Measurements from ENCODE around the gene RAB3GAP2.
"Not testable (repeated sequence)": the region's sequence is repeated elsewhere in the genome, so short reads cannot be mapped to it uniquely, and the experiment has no call there.

Gene RAB3GAP2

GRCh38 chr1:220217383-220217988 lies 54.8 kb downstream of the RAB3GAP2 start:
- Histone ChIP-seq H3K9me3 (ENCODE audit: low read depth, low read length) (no peaks in the 10 kb centered on the region), H3K9ac (ENCODE audit: insufficient read length) (no peak overlapping the region), H3K4me3 (no peak overlapping the region), H3K36me3 (ENCODE audit: insufficient read depth, low read length) (no peaks in the 10 kb centered on the region), H3K27ac (no peak overlapping the region)
- no peak for TF ChIP-seq FOXP2 (optimal IDR thresholded peaks at IDR 0.05; ENCODE audit: control extremely low read depth, extremely low read length, insufficient read depth)
- TF ChIP-seq EZH2 (IDR thresholded peaks at IDR 0.05): no peak
- no peak for TF ChIP-seq POLR2AphosphoS5 (IDR thresholded peaks at IDR 0.05; ENCODE audit: borderline replicate concordance, low read depth, low read length)
- no peak for DNase-seq (ENCODE audit: low read depth, low spot score)

- DNase-seq (ENCODE audit: low read depth, low spot score): no peak
- Histone ChIP-seq H3K36me3 (ENCODE audit: insufficient read depth, low read length) (peaks cover 15% of the 10 kb centered on the region; the same call in 1 of the 2 replicates), H3K4me3 (no peak overlapping the region), H3K27ac (no peak overlapping the region), H3K9me3 (ENCODE audit: low read depth, low read length) (no peaks in the 10 kb centered on the region), H3K9ac (ENCODE audit: insufficient read length) (no peak overlapping the region)
- TF ChIP-seq POLR2AphosphoS5 (IDR thresholded peaks at IDR 0.05; ENCODE audit: borderline replicate concordance, low read depth, low read length) (no peak), FOXP2 (optimal IDR thresholded peaks at IDR 0.05; ENCODE audit: control extremely low read depth, extremely low read length, insufficient read depth) (no peak), EZH2 (IDR thresholded peaks at IDR 0.05) (no peak)
Observed at GRCh38 chr1:220213382-220213983, 58.8 kb downstream of the RAB3GAP2 start.

DNA sequence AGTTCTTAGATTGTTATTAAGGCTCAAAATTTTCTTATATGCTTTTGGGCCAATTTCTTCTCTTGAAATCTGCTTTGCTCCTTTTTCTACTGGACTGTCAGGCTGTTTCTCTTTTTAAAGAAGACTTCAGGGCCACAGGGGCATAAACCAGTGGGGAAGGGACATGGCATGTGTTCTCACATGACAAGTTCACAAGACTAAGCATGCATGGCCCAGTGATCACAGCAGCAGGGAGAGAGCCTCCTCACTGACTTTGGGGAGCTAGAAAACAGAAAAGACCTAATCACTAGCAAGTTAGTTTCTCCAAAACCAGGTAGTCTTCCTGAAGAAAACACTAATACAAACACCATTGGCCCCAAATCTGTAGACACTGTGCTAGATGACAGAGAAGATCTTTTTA lies 64.8 kb downstream of the RAB3GAP2 start:
- Histone ChIP-seq H3K36me3 (ENCODE audit: insufficient read depth, low read length) (peaks cover 34% of the 10 kb centered on the region), H3K27ac (no peak overlapping the region)

GRCh38 chr1:220204758-220205157 lies 67.5 kb downstream of the RAB3GAP2 start:
- H3K36me3 ChIP-seq (ENCODE audit: insufficient read depth, low read length): peaks cover 34% of the 10 kb centered on the region
- not testable (repeated sequence) for DNase-seq (ENCODE audit: low read depth, low spot score)

More for the DNA sequence above, 64.8 kb downstream of the RAB3GAP2 start:
- DNase-seq (ENCODE audit: low read depth, low spot score): no peak
- Histone ChIP-seq H3K9ac (ENCODE audit: insufficient read length) (no peak overlapping the region), H3K9me3 (ENCODE audit: low read depth, low read length) (no peaks in the 10 kb centered on the region), H3K4me3 (no peak overlapping the region)
- TF ChIP-seq EZH2 (IDR thresholded peaks at IDR 0.05): no peak
- TF ChIP-seq FOXP2 (optimal IDR thresholded peaks at IDR 0.05; ENCODE audit: control extremely low read depth, extremely low read length, insufficient read depth): no peak
- TF ChIP-seq POLR2AphosphoS5 (IDR thresholded peaks at IDR 0.05; ENCODE audit: borderline replicate concordance, low read depth, low read length): no peak

GRCh38 chr1:220203816-220204215 lies 68.4 kb downstream of the RAB3GAP2 start:
- no peak for TF ChIP-seq EZH2 (IDR thresholded peaks at IDR 0.05)
- TF ChIP-seq FOXP2 (optimal IDR thresholded peaks at IDR 0.05; ENCODE audit: control extremely low read depth, extremely low read length, insufficient read depth): no peak
- TF ChIP-seq POLR2AphosphoS5 (IDR thresholded peaks at IDR 0.05; ENCODE audit: borderline replicate concordance, low read depth, low read length): no peak
- no peak overlapping the region for H3K27ac ChIP-seq
- no peak overlapping the region for H3K4me3 ChIP-seq
- H3K9ac ChIP-seq (ENCODE audit: insufficient read length): no peak overlapping the region
- H3K9me3 ChIP-seq (ENCODE audit: low read depth, low read length): no peaks in the 10 kb centered on the region
- peaks cover 33% of the 10 kb centered on the region for H3K36me3 ChIP-seq (ENCODE audit: insufficient read depth, low read length)
- DNase-seq (ENCODE audit: low read depth, low spot score): no peak

More at GRCh38 chr1:220204758-220205157, 67.5 kb downstream of the RAB3GAP2 start:
- not testable (repeated sequence) for H3K4me3 ChIP-seq; H3K27ac ChIP-seq; H3K9ac ChIP-seq (ENCODE audit: insufficient read length); H3K9me3 ChIP-seq (ENCODE audit: low read depth, low read length)

GRCh38 chr1:220198186-220199005 lies 73.9 kb downstream of the RAB3GAP2 start:
- TF ChIP-seq POLR2AphosphoS5 (IDR thresholded peaks at IDR 0.05; ENCODE audit: borderline replicate concordance, low read depth, low read length): no peak
- TF ChIP-seq FOXP2 (optimal IDR thresholded peaks at IDR 0.05; ENCODE audit: control extremely low read depth, extremely low read length, insufficient read depth): no peak
- no peak for TF ChIP-seq EZH2 (IDR thresholded peaks at IDR 0.05)
- peaks cover 29% of the 10 kb centered on the region for H3K36me3 ChIP-seq (ENCODE audit: insufficient read depth, low read length)
- no peak overlapping the region for H3K27ac ChIP-seq
- H3K4me3 ChIP-seq: no peak overlapping the region
- DNase-seq (ENCODE audit: low read depth, low spot score): no peak
- no peak overlapping the region for H3K9ac ChIP-seq (ENCODE audit: insufficient read length)
- no peaks in the 10 kb centered on the region for H3K9me3 ChIP-seq (ENCODE audit: low read depth, low read length)

DNA sequence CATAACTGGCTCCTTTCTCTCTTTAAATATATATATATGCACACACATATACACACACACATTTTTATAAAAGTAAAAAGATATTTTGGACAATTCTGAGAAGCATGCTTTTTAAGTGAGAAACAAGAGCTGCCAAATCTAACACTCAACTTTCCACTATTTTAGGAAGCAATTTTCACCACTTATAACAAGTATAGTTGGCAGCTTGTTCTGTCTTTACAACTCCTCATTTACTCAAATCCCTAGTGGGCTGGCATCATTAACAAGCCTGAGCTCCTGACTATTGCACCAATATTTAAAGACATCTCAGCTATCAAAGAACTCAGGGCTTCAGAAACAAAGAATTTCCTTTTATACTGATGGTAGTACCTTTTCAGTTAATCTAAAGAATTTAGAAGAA lies 76.6 kb downstream of the RAB3GAP2 start:
- H3K4me3 ChIP-seq: no peak overlapping the region
- no peak overlapping the region for H3K9ac ChIP-seq (ENCODE audit: insufficient read length)
- TF ChIP-seq FOXP2 (optimal IDR thresholded peaks at IDR 0.05; ENCODE audit: control extremely low read depth, extremely low read length, insufficient read depth) (no peak), POLR2AphosphoS5 (IDR thresholded peaks at IDR 0.05; ENCODE audit: borderline replicate concordance, low read depth, low read length) (no peak), EZH2 (IDR thresholded peaks at IDR 0.05) (no peak)
- no peaks in the 10 kb centered on the region for H3K9me3 ChIP-seq (ENCODE audit: low read depth, low read length)
- H3K36me3 ChIP-seq (ENCODE audit: insufficient read depth, low read length): peaks cover 30% of the 10 kb centered on the region
- no peak overlapping the region for H3K27ac ChIP-seq
- DNase-seq (ENCODE audit: low read depth, low spot score): no peak

DNA sequence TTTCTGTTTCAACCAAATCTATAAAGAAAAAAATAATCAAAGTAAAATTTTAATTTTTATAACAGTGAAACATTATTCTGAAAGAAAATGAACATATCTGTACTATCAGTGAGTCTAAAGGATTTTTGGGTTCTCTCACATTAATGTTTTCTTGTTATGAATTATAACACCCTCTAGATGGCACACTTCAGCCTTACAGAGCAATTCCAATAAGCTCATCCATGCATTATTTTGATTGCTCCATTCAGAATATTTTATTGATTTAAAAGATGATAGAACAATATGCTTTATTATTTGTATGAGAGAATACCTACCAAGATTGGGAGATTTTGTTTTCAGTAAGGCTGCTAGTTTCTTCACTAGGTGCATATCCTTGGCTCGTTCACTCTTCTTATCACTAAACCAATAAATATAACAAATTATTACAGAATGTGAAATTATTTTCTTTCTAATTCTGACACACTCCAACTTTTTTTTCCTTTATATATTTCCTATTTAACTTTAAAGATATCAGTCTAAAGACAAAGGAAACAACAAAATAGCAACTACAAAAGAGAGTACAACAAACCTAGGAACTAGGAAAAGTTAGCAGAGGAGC lies 82.4 kb downstream of the RAB3GAP2 start:
- Histone ChIP-seq H3K36me3 (ENCODE audit: insufficient read depth, low read length) (peaks cover 44% of the 10 kb centered on the region), H3K4me3 (no peak overlapping the region), H3K9me3 (ENCODE audit: low read depth, low read length) (no peaks in the 10 kb centered on the region), H3K9ac (ENCODE audit: insufficient read length) (no peak overlapping the region), H3K27ac (no peak overlapping the region)
- TF ChIP-seq POLR2AphosphoS5 (IDR thresholded peaks at IDR 0.05; ENCODE audit: borderline replicate concordance, low read depth, low read length) (no peak), EZH2 (IDR thresholded peaks at IDR 0.05) (no peak), FOXP2 (optimal IDR thresholded peaks at IDR 0.05; ENCODE audit: control extremely low read depth, extremely low read length, insufficient read depth) (no peak)
- peak; percentile 5 for DNase-seq (ENCODE audit: low read depth, low spot score)

Measured in SK-N-MC (cell line).